Measurements from ENCODE around the gene MGRN1. TPM values are rescaled to one million over a fixed set of nuclear protein-coding genes. Genes with fewer than 3 reads are reported as not detected.

Gene MGRN1
- total and polyA plus RNA-seq, 2 of the 13 experiments (the other 11 are each of a cell fraction or from before 2014, with no cell fraction given) = 11.9 to 12.6 TPM

GRCh38 chr16:4680673-4681470, 56.2 kb downstream of the MGRN1 start (continued):
- TF ChIP-seq GZF1 (CRISPR knock-in tag; IDR thresholded peaks at IDR 0.05) (no peak), SOX6 (IDR thresholded peaks at IDR 0.05) (no peak), SOX6 (CRISPR knock-in tag; IDR thresholded peaks at IDR 0.05) (no peak), TBX2 (CRISPR knock-in tag; IDR thresholded peaks at IDR 0.05; ENCODE audit: borderline replicate concordance) (no peak)

- WGBS (ENCODE audit: low lambda C conversion rate) = 95% methylated on average over 27 of the region's 39 CpGs
- H3K79me2 ChIP-seq (ENCODE audit: insufficient read depth, low read length) = peaks cover 2% of the 10 kb centered on the region
- intact Hi-C loops (cut with micrococcal nuclease; ENCODE audit: unreplicated experiment) (no loop called here), in situ Hi-C loops (cut with HindIII; ENCODE audit: extremely low pct_ligation_motif_present, low pct_unique_long_range_greater_than_20kb) (no loop called here)
- ChIA-PET POLR2A (no interaction called here), CTCF (ENCODE audit: low intra/inter-chr PET ratio, low total read pairs) (no interaction called here)
- no peaks in the 10 kb centered on the region for H3K9me3 ChIP-seq (ENCODE audit: low read length)
- no TSS peak for BruUV-seq (replicated peaks)
- H2AFZ ChIP-seq (ENCODE audit: low read length) = no peak overlapping the region
- no peak overlapping the region for H3K4me3 ChIP-seq (replicated peaks in 1 of 3; ENCODE audit: insufficient read depth in 1 of 3, low read depth in 2 of 3, low read length in 3 of 3)
- DNase-seq (ENCODE audit: low spot score) = no peak
- no peaks in the 10 kb centered on the region for H4K20me1 ChIP-seq (ENCODE audit: insufficient read depth, low read length)
- peaks cover 29 to 71% of the 10 kb centered on the region in 2 experiments; a peak in 4 of 5 replicates for H3K36me3 ChIP-seq (replicated peaks in 1 of 2; ENCODE audit: control insufficient read depth in 1 of 2, insufficient read depth in 2 of 2, low read length in 2 of 2)
- no peaks in the 10 kb centered on the region for H3K27me3 ChIP-seq (ENCODE audit: control insufficient read depth in 1 of 2, insufficient read depth in 2 of 2, low read length in 2 of 2)
- no peak overlapping the region for H3K27ac ChIP-seq (ENCODE audit: extremely low read length, insufficient read depth, low read length)
- H3K4me1 ChIP-seq (ENCODE audit: insufficient read depth, low read length) = peaks cover 22% of the 10 kb centered on the region
- no peak overlapping the region for H3K4me2 ChIP-seq (ENCODE audit: low read depth, low read length)
- ATAC-seq = no peak
- no peak for FAIRE-seq
- no peak overlapping the region for H3K9ac ChIP-seq (ENCODE audit: insufficient read depth, low read depth, low read length)
- TF ChIP-seq ZMYM3 (CRISPR knock-in tag; IDR thresholded peaks at IDR 0.05) (no peak), DZIP1 (CRISPR knock-in tag; IDR thresholded peaks at IDR 0.05) (no peak), NFYB (CRISPR knock-in tag; IDR thresholded peaks at IDR 0.05) (no peak), E2F5 (CRISPR knock-in tag; conservative IDR thresholded peaks at IDR 0.05) (no peak), EHMT2 (IDR thresholded peaks at IDR 0.05; ENCODE audit: borderline replicate concordance, low read depth, low read length) (no peak), ZNF143 (CRISPR knock-in tag; IDR thresholded peaks at IDR 0.05) (no peak), THRA (CRISPR knock-in tag; IDR thresholded peaks at IDR 0.05; ENCODE audit: borderline replicate concordance) (no peak), DDIT3 (CRISPR knock-in tag; IDR thresholded peaks at IDR 0.05) (no peak), ZNF124 (CRISPR knock-in tag; IDR thresholded peaks at IDR 0.05) (no peak), SMARCE1 (IDR thresholded peaks at IDR 0.05; ENCODE audit: borderline replicate concordance) (no peak), JUN (CRISPR knock-in tag; IDR thresholded peaks at IDR 0.05) (no peak), ZNF629 (CRISPR knock-in tag; conservative IDR thresholded peaks at IDR 0.05) (no peak), KDM2A (CRISPR knock-in tag; IDR thresholded peaks at IDR 0.05; ENCODE audit: borderline replicate concordance, low read depth) (no peak), AGO2 (optimal IDR thresholded peaks at IDR 0.05; ENCODE audit: low read depth, low read length) (peak; percentile 40)
These were observed 57.0 kb downstream of the MGRN1 start for GRCh38 chr16:4681471-4682083.

All from HepG2 (cell line).